Psoas muscle (tissue), 8 donors: ENCODE measurements around the gene TSPYL1. TPM values are rescaled to one million over a fixed set of nuclear protein-coding genes. Genes with fewer than 3 reads are reported as not detected.

ENCODE experiments used
- ATAC-seq, 4 donors: fragments of 200-7000 bp; cut with Tn5 transposase; one replicate each; pipeline ENCODE4 v1.9.1; 2020; ENCODE audit warnings: moderate library complexity in 3 of 4, mild to moderate bottlenecking in 2 of 4
- DNase-seq, 2 donors: peaks; one replicate each; pipeline ENCODE4 v3.0.0-alpha.2; 2020
- H3K27ac ChIP-seq: fragments of 200-600 bp; one replicate; pipeline ENCODE4 v1.8.0; 2022
- H3K27me3 ChIP-seq, 3 donors: fragments of 200-600 bp in 1 of 3; one replicate each; pipeline versions ENCODE4 v1.6.1 to v1.8.0; 2013 to 2022; ENCODE audit warnings: low read length in 2 of 3, mild to moderate bottlenecking in 2 of 3, moderate library complexity in 1 of 3; ENCODE audit not compliant: insufficient read depth in 3 of 3
- H3K36me3 ChIP-seq, 2 donors: fragments of 200-600 bp in 1 of 2; one replicate each; pipeline versions ENCODE4 v1.6.1 to v1.8.0; 2013 to 2022; ENCODE audit warnings: low read depth in 1 of 2, mild to moderate bottlenecking in 1 of 2, moderate library complexity in 1 of 2; ENCODE audit not compliant: insufficient read depth in 1 of 2
- H3K4me1 ChIP-seq: fragments of 200-600 bp; one replicate; pipeline ENCODE4 v1.8.0; 2022
- H3K4me3 ChIP-seq: fragments of 200-600 bp; one replicate; pipeline ENCODE4 v1.8.0; 2022; ENCODE audit warnings: mild to moderate bottlenecking
- H3K9me3 ChIP-seq: fragments of 200-600 bp; one replicate; pipeline ENCODE4 v1.8.0; 2022
- WGBS, 3 donors: extraction: QIAGEN DNeasy Blood & Tissue Kit; methylation state at CpG; one replicate each; pipeline versions ENCODE4 v1.1.6 to v1.1.7; 2013; 5-methylcytosine and 5-hydroxymethylcytosine counted together
- intact Hi-C, 2 donors: fragments of 100-400 bp; cut with DNase I; formaldehyde crosslinking; loops; one replicate each; pipeline versions ENCODE4 v1.11.0 to v1.14.2; 2022
- polyA plus RNA-seq, 3 donors: library from polyadenylated mRNA; stranded (reverse); fragments of 200-250 nt; gene quantifications; one replicate each; pipeline ENCODE4 v1.2.3, GENCODE V29; 2013
- total RNA-seq, 4 donors: library from RNA; stranded (reverse); fragmentation: NEBNext Ultra II Directional in 2 of 4; extraction: Animal tissue kit (Norgen Biotek cat#: 25700) in 2 of 4; gene quantifications; one replicate each; pipeline versions ENCODE4 v1.2.1 to v1.2.4, GENCODE V29; 2021 to 2023
- TF ChIP-seq, protein P1 (sequence below): fragments of 200-600 bp; IDR thresholded peaks from one replicate; pipeline ENCODE4 v1.8.0; 2022; ENCODE audit warnings: antibody characterized with exemption
- donor health status: healthy with polysubstance abuse.
- donor health status: DM: no; HTN: no; CAD: no; lungs with moderate emphysema.
- donor health status: Bipolar disorder and iron deficiency.
- donor health status: healthy.
- donor health status: DM: yes; HTN: yes; CAD: no.
- donor health status: DM: no; HTN: no; CAD: no.
- donor health status: DM: no; HTN: no; CAD: no.
- donor health status: DM: yes; HTN: yes; CAD: no.

Gene TSPYL1
- total and polyA plus RNA-seq, 7 donors = 20.5 to 174 (median 96.3) TPM

DNA sequence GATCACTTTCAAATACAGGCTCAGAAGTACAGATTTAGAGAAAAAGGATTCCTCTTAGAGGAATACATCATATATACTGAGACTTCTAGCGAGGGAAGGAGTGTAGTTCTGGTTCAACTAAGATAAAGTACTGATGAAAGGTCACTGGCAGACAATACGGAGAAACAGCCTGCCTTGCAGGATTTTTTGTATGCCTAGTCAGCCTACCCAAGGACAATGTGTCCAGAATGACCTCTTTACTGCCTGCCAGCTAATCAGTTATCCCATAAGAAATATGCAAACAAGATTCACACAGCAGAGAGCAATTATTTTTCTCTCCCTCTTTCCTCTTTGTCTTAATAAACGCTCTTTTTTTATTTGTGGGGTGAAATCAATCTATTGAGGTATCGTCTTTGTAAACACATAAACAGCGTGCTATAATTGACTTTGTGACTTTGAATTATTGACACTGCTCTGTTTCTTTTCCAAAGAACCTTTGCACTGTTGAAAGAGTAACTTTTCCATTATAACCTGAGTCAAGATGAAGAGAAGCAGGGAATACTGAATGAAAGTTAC, 24.4 kb downstream of the TSPYL1 start:
- Histone ChIP-seq H3K36me3 (peaks cover 0 to 6% of the 10 kb centered on the region in 2 donors), H3K4me3 (peak overlapping the region; percentile 88), H3K9me3 (no peaks in the 10 kb centered on the region), H3K4me1 (peaks cover 18% of the 10 kb centered on the region), H3K27ac (no peak overlapping the region), H3K27me3 (no peaks in the 10 kb centered on the region)
- ATAC-seq (no peak), DNase-seq (no peak)
- WGBS, 3 donors = 52 to 59% (median 54%) methylated on average over 5 of the region's 5 CpGs
- intact Hi-C loops = no loop called here
- TF ChIP-seq, protein P1, sequence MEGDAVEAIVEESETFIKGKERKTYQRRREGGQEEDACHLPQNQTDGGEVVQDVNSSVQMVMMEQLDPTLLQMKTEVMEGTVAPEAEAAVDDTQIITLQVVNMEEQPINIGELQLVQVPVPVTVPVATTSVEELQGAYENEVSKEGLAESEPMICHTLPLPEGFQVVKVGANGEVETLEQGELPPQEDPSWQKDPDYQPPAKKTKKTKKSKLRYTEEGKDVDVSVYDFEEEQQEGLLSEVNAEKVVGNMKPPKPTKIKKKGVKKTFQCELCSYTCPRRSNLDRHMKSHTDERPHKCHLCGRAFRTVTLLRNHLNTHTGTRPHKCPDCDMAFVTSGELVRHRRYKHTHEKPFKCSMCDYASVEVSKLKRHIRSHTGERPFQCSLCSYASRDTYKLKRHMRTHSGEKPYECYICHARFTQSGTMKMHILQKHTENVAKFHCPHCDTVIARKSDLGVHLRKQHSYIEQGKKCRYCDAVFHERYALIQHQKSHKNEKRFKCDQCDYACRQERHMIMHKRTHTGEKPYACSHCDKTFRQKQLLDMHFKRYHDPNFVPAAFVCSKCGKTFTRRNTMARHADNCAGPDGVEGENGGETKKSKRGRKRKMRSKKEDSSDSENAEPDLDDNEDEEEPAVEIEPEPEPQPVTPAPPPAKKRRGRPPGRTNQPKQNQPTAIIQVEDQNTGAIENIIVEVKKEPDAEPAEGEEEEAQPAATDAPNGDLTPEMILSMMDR = no peak

DNA sequence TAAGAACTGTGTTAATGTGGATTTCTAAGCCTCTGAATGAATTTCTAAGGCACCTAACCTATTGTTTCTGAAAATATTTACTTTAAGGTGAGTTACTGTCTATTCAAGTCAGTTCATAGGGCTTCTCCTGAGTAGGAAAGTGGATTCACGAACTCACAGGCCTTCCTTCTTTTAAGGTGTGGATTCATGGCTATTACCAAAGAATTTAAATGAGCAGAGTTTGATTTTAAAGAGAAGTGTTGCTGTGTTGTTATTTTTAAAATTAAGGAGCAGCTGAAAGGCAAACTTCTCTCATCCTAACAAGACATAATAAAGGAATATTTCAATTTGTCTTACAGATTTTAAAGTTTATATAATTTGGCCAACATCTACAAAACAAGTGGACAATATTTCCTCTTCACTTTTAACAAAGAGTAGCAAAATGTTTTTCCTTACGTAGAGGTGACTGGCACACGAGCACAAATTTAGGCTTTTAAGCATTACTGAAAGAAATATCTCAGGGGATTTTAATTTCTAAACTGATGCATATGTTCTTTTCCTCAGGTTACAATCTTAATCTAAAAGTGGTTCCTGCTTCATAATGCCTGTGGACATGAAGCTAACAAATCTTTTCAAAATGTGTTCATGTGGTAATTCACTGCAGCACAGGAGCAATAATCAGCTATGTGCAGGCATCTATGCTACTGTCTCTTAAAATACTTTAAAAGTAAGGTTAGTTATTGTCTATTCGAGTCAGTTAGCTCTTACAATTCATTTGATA, 25.3 kb downstream of the TSPYL1 start:
- TF ChIP-seq, protein P1 = no peak
- peaks cover 24% of the 10 kb centered on the region for H3K4me1 ChIP-seq
- peaks cover 0 to 6% of the 10 kb centered on the region in 2 donors for H3K36me3 ChIP-seq
- no peaks in the 10 kb centered on the region for H3K9me3 ChIP-seq
- ATAC-seq (peak in 1 of 4 donors; percentile 11), DNase-seq (no peak)
- H3K27ac ChIP-seq = peak overlapping the region; percentile 83
- intact Hi-C loops = no loop called here
- 10 to 11% (median 11%) methylated on average over 4 of the region's 4 CpGs for WGBS, 3 donors
- H3K27me3 ChIP-seq = no peaks in the 10 kb centered on the region
- H3K4me3 ChIP-seq = peak overlapping the region; percentile 88

DNA sequence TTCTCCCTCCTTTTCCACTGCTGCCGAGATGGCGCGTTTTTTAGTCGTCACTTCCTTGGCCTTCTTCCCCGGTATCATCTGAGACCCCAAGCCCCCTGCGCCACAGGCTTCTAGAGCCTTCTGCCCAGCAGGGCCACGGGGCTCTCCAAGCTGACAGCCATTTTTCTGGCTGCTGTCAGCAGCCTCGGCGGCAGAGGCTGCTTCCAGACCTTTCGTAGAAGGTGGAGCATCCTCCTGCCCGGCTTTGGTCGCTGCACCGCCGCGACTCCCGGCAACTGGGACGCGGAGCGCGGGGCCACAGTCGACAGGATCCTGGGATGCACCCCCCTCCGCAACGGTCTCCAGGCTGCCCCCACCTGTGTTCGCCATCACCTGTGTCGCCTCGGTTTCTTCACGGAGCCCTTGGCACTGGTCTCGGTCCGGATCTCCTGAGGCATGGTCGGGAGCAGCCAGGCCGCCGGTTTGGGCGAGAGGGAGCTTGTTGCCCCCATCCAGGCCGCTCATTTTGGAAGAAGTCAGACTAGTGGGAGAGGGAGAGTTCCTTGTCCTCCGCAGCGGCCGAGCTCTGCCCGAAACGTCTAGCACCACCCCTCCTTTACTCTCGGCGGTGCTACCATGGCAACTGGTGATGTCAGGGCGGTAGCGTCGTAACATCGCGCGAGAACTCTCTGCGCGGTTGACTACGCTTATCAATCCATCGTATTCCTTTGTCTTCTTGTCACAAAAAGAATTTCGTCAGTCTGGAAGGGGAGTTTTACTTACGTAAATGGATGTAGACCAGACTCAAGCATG, 26.0 kb downstream of the TSPYL1 start, which contains the start of gene TSPYL4:
TSPYL4 (minus strand) TSS at position 571 of the 792 bp plus-strand sequence; CDS start at position 504, 67 bp downstream.
- no peaks in the 10 kb centered on the region for H3K9me3 ChIP-seq
- intact Hi-C loops = no loop called here
- 0% methylated on average over 53 of the region's 53 CpGs for WGBS, 3 donors
- peaks cover 0 to under 1% of the 10 kb centered on the region in 2 donors for H3K36me3 ChIP-seq
- H3K27ac ChIP-seq = peak within 1 kb of the TSS; percentile 83
- H3K4me3 ChIP-seq = peak within 1 kb of the TSS; percentile 88
- DNase-seq (peak; percentile 92 to 95), ATAC-seq (peak; percentile 98 to 100 (median 98))
- TF ChIP-seq, protein P1 = no peak
- peaks cover 24% of the 10 kb centered on the region for H3K4me1 ChIP-seq
- H3K27me3 ChIP-seq = no peaks in the 10 kb centered on the region

DNA sequence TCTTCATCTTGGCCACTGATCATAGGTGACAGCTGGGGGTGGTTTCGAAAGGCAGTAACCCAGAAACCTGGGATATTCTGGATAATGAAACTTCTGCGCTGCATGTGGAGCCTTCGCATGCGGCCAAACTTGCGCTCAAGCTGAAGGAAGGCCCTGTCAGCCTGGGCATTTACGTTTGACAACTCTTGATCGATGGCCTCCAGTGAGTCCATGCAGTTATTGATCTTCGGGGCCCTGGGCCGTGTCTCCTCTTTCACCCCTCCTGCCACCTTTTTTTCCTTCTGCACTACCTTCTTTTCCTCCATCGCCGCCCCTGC, 26.6 kb downstream of the TSPYL1 start:
- Histone ChIP-seq H3K4me3 (peak overlapping the region; percentile 88), H3K27ac (peak overlapping the region; percentile 83), H3K27me3 (no peaks in the 10 kb centered on the region), H3K36me3 (no peaks in the 10 kb centered on the region), H3K4me1 (peaks cover 24% of the 10 kb centered on the region), H3K9me3 (no peaks in the 10 kb centered on the region)
- TF ChIP-seq, protein P1 = no peak
- DNase-seq (no peak), ATAC-seq (peak in 1 of 4 donors; percentile 3)
- 39 to 42% (median 39%) methylated on average over 11 of the region's 11 CpGs for WGBS, 3 donors
- intact Hi-C loops = no loop called here
